Measurements from ENCODE around the gene KNL1. TPM values are rescaled to one million over a fixed set of nuclear protein-coding genes. Genes with fewer than 3 reads are reported as not detected.

KNL1 gene
- total and polyA plus RNA-seq, 2 of the 8 experiments (the other 6 are each of a cell fraction or from before 2014, with no cell fraction given): 4.4 to 22.5 TPM

DNA sequence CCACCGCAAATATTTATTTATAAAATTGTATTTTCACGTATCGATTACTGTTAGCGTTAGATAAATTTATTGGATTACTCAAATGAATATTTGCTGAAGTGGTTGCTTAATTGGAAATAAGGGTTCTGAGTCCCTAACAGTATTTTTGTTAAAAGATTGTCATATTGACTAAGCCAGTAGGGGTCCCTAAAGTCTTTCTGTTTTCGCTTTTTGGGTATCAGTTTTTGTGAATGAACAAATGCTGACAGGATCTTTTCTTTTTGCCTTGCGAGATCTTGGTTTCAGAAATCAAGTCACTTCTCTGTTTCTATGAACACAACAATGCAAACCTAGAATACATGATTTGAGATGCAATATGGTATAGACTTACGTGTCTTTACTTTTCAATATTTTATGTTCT is 108.0 kb downstream of the KNL1 start:
- H3K4me1 ChIP-seq (replicated peaks in 1 of 4; ENCODE audit: control insufficient read depth in 3 of 4, insufficient read depth in 4 of 4, low read length in 3 of 4): no peaks in the 10 kb centered on the region
- H3K18ac ChIP-seq (ENCODE audit: extremely low read depth, low read length): no peak overlapping the region
- H4K20me1 ChIP-seq (replicated peaks in 1 of 2; ENCODE audit: control insufficient read depth in 1 of 2, insufficient read depth in 2 of 2, low read length in 2 of 2): peaks cover 2% of the 10 kb centered on the region in 2 experiments
- H3K36me3 ChIP-seq (ENCODE audit: control insufficient read depth in 2 of 4, insufficient read depth in 4 of 4, low read length in 3 of 4): peaks cover 17 to 58% (median 37%) of the 10 kb centered on the region in 4 experiments
- H3K4ac ChIP-seq (replicated peaks; ENCODE audit: insufficient read length, low read depth, low read length): no peak overlapping the region
- H3K14ac ChIP-seq (ENCODE audit: insufficient read length): no peak overlapping the region
- no peaks in the 10 kb centered on the region for H3K23me2 ChIP-seq (ENCODE audit: low read depth, low read length)
- H3K9me3 ChIP-seq (ENCODE audit: insufficient read depth in 2 of 2, low read depth in 1 of 2, low read length in 1 of 2): no peaks in the 10 kb centered on the region
- no peak overlapping the region for H4K91ac ChIP-seq (replicated peaks; ENCODE audit: insufficient read length, low read length)
- H2BK20ac ChIP-seq (ENCODE audit: low read length): no peak overlapping the region
- peaks cover 0 to 7% of the 10 kb centered on the region in 2 experiments; a peak in 2 of 4 replicates for H3K79me2 ChIP-seq (ENCODE audit: control insufficient read depth in 1 of 2, insufficient read depth in 2 of 2, low read length in 2 of 2)
- no peak overlapping the region for H2BK12ac ChIP-seq (ENCODE audit: low read depth, low read length)
- H4K5ac ChIP-seq (ENCODE audit: insufficient read length, low read depth, low read length): no peak overlapping the region
- ChIA-PET POLR2A (ENCODE audit: partially characterized antibody) (no interaction called here), CTCF (ENCODE audit: partially characterized antibody) (interaction anchor here (0.5 to 1.5 kb wide), 10 partner anchors 10 to 382 kb away, joined by 3 to 5 read pairs (median 4); no protein-coding TSS in a partner anchor)
- H2BK120ac ChIP-seq (replicated peaks; ENCODE audit: low read depth, low read length): no peak overlapping the region
- no peak overlapping the region for H2BK15ac ChIP-seq (ENCODE audit: low read length)
- H3K56ac ChIP-seq (replicated peaks; ENCODE audit: insufficient read length, low read depth, low read length): no peak overlapping the region
- TF ChIP-seq SP2 (IDR thresholded peaks at IDR 0.05; ENCODE audit: low read length): no peak
- peak; percentile 35 to 42 for TF ChIP-seq RAD21 (IDR thresholded peaks at IDR 0.05 in 1 of 2, conservative IDR thresholded peaks at IDR 0.05 in 1 of 2; ENCODE audit: low read depth in 2 of 2, low read length in 2 of 2)
- TF ChIP-seq, protein P1, sequence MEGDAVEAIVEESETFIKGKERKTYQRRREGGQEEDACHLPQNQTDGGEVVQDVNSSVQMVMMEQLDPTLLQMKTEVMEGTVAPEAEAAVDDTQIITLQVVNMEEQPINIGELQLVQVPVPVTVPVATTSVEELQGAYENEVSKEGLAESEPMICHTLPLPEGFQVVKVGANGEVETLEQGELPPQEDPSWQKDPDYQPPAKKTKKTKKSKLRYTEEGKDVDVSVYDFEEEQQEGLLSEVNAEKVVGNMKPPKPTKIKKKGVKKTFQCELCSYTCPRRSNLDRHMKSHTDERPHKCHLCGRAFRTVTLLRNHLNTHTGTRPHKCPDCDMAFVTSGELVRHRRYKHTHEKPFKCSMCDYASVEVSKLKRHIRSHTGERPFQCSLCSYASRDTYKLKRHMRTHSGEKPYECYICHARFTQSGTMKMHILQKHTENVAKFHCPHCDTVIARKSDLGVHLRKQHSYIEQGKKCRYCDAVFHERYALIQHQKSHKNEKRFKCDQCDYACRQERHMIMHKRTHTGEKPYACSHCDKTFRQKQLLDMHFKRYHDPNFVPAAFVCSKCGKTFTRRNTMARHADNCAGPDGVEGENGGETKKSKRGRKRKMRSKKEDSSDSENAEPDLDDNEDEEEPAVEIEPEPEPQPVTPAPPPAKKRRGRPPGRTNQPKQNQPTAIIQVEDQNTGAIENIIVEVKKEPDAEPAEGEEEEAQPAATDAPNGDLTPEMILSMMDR (IDR thresholded peaks at IDR 0.05; ENCODE audit: control extremely low read depth in 1 of 3, insufficient read depth in 1 of 3, low read depth in 1 of 3, low read length in 3 of 3): peak in 1 of 3 experiments; percentile 7; a peak in 1 of 4 replicates
- no peaks in the 10 kb centered on the region for H3K27me3 ChIP-seq (replicated peaks in 1 of 4; ENCODE audit: control insufficient read depth in 3 of 4, extremely low read depth in 1 of 4, insufficient read depth in 3 of 4, low read length in 3 of 4)
- H2AFZ ChIP-seq (ENCODE audit: low read length): no peak overlapping the region
- DNase-seq (ENCODE audit: low read depth in 1 of 2, low spot score in 2 of 2) (no peak), FAIRE-seq (no peak)
- no peak overlapping the region for H2AK5ac ChIP-seq (ENCODE audit: low read depth, low read length)
- H3K4me3 ChIP-seq (ENCODE audit: extremely low read depth in 1 of 4, insufficient read depth in 2 of 4, low read depth in 3 of 4, low read length in 4 of 4): no peak overlapping the region
- H2BK5ac ChIP-seq (ENCODE audit: low read depth, low read length): no peak overlapping the region
- no peak overlapping the region for H3K9ac ChIP-seq (replicated peaks in 1 of 4; ENCODE audit: extremely low read depth in 1 of 4, low read depth in 3 of 4, low read length in 3 of 4)
- no peak overlapping the region for H4K8ac ChIP-seq (ENCODE audit: extremely low read depth, insufficient read depth, low read length)
- no peak overlapping the region for H3K4me2 ChIP-seq (ENCODE audit: insufficient read depth in 1 of 2, low read depth in 2 of 2, low read length in 2 of 2)
- no peaks in the 10 kb centered on the region for H3K79me1 ChIP-seq (ENCODE audit: low read depth, low read length)
- no peak overlapping the region for H3K23ac ChIP-seq (ENCODE audit: insufficient read length)
- 95% methylated on average over 7 of the region's 7 CpGs; no CpG with 5 or more reads in 1 of the 2 experiments for WGBS, 2 experiments (ENCODE audit: extremely low coverage in 1 of 2, insufficient coverage in 1 of 2, insufficient read length in 1 of 2, insufficient replicate concordance in 2 of 2, low coverage in 1 of 2, low lambda C conversion rate in 2 of 2, missing lambda C conversion rate in 1 of 2)
- H3K27ac ChIP-seq (ENCODE audit: low read depth, low read length): no peak overlapping the region

Data from H1 (cell line).